ENCODE data around the gene DNAJC17. TPM values are rescaled to one million over a fixed set of nuclear protein-coding genes. Genes with fewer than 3 reads are reported as not detected.

The DNAJC17 gene
- total and polyA plus RNA-seq, 2 of the 13 experiments (the other 11 are each of a cell fraction or from before 2014, with no cell fraction given): 22.2 to 26.5 TPM

DNA sequence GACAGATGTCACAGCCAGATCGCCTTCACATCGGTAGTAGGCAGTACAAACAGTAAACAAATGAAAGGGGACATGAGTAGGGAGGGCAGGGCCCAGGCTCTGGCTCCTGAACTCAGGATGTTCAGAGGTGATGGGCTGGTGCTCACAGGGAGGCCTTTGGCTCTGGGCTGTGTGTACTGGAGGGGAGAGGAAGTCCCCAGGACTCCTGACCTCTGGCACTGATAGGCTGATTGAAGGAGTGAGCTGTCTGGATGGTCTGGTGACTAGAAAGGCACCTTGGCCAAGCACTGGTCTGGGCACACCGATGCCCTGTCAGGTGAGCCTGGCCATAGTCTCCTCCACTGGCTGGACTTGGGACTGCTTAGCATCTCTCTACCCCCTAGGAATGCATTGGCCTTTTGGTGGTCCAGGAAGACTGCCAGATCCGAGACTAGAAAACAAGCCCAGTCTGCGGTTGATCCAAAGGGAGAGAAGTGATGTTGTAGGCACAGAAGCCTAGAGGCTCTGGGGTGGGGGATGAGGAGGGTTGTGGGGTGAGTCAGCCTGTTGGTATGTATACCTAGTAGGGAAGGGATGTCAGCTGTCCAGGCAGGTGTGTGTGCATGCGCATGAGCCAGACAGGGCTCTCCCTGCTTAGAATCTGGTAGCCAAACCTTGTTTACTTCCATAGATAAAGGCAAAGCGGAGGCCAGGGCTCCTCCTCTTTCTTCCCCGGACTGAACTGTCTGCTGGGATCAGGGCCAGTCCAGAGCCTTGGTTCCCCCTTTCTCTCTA, 38.4 kb upstream of the DNAJC17 start (continued):
- TF ChIP-seq ZEB1 (IDR thresholded peaks at IDR 0.05; ENCODE audit: insufficient replicate concordance, low read depth): peak; percentile 94
- peak; percentile 96 for TF ChIP-seq FOSL2 (CRISPR knock-in tag; IDR thresholded peaks at IDR 0.05)
- TF ChIP-seq ZNF652 (CRISPR knock-in tag; IDR thresholded peaks at IDR 0.05; ENCODE audit: borderline replicate concordance, low read depth): no peak
- TF ChIP-seq RFX3 (CRISPR knock-in tag; IDR thresholded peaks at IDR 0.05): no peak
- TF ChIP-seq, protein P1, sequence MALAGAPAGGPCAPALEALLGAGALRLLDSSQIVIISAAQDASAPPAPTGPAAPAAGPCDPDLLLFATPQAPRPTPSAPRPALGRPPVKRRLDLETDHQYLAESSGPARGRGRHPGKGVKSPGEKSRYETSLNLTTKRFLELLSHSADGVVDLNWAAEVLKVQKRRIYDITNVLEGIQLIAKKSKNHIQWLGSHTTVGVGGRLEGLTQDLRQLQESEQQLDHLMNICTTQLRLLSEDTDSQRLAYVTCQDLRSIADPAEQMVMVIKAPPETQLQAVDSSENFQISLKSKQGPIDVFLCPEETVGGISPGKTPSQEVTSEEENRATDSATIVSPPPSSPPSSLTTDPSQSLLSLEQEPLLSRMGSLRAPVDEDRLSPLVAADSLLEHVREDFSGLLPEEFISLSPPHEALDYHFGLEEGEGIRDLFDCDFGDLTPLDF (CRISPR knock-in tag; IDR thresholded peaks at IDR 0.05): no peak
- no peak for TF ChIP-seq ARNT2 (CRISPR knock-in tag; IDR thresholded peaks at IDR 0.05; ENCODE audit: low read depth)
- TF ChIP-seq ZNF121 (CRISPR knock-in tag; IDR thresholded peaks at IDR 0.05): no peak
- TF ChIP-seq, protein P2, sequence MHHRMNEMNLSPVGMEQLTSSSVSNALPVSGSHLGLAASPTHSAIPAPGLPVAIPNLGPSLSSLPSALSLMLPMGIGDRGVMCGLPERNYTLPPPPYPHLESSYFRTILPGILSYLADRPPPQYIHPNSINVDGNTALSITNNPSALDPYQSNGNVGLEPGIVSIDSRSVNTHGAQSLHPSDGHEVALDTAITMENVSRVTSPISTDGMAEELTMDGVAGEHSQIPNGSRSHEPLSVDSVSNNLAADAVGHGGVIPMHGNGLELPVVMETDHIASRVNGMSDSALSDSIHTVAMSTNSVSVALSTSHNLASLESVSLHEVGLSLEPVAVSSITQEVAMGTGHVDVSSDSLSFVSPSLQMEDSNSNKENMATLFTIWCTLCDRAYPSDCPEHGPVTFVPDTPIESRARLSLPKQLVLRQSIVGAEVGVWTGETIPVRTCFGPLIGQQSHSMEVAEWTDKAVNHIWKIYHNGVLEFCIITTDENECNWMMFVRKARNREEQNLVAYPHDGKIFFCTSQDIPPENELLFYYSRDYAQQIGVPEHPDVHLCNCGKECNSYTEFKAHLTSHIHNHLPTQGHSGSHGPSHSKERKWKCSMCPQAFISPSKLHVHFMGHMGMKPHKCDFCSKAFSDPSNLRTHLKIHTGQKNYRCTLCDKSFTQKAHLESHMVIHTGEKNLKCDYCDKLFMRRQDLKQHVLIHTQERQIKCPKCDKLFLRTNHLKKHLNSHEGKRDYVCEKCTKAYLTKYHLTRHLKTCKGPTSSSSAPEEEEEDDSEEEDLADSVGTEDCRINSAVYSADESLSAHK (CRISPR knock-in tag; IDR thresholded peaks at IDR 0.05; ENCODE audit: borderline replicate concordance): no peak
- TF ChIP-seq, protein P3, sequence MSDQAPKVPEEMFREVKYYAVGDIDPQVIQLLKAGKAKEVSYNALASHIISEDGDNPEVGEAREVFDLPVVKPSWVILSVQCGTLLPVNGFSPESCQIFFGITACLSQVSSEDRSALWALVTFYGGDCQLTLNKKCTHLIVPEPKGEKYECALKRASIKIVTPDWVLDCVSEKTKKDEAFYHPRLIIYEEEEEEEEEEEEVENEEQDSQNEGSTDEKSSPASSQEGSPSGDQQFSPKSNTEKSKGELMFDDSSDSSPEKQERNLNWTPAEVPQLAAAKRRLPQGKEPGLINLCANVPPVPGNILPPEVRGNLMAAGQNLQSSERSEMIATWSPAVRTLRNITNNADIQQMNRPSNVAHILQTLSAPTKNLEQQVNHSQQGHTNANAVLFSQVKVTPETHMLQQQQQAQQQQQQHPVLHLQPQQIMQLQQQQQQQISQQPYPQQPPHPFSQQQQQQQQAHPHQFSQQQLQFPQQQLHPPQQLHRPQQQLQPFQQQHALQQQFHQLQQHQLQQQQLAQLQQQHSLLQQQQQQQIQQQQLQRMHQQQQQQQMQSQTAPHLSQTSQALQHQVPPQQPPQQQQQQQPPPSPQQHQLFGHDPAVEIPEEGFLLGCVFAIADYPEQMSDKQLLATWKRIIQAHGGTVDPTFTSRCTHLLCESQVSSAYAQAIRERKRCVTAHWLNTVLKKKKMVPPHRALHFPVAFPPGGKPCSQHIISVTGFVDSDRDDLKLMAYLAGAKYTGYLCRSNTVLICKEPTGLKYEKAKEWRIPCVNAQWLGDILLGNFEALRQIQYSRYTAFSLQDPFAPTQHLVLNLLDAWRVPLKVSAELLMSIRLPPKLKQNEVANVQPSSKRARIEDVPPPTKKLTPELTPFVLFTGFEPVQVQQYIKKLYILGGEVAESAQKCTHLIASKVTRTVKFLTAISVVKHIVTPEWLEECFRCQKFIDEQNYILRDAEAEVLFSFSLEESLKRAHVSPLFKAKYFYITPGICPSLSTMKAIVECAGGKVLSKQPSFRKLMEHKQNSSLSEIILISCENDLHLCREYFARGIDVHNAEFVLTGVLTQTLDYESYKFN (CRISPR knock-in tag; conservative IDR thresholded peaks at IDR 0.05): peak; percentile 46; the same call in 1 of the 2 replicates
- peak; percentile 95 for TF ChIP-seq JUNB (CRISPR knock-in tag; IDR thresholded peaks at IDR 0.05; ENCODE audit: borderline replicate concordance)
- TF ChIP-seq ZSCAN22 (CRISPR knock-in tag; IDR thresholded peaks at IDR 0.05): no peak
- TF ChIP-seq, protein P4, sequence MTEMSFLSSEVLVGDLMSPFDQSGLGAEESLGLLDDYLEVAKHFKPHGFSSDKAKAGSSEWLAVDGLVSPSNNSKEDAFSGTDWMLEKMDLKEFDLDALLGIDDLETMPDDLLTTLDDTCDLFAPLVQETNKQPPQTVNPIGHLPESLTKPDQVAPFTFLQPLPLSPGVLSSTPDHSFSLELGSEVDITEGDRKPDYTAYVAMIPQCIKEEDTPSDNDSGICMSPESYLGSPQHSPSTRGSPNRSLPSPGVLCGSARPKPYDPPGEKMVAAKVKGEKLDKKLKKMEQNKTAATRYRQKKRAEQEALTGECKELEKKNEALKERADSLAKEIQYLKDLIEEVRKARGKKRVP (CRISPR knock-in tag; IDR thresholded peaks at IDR 0.05): no peak
- TF ChIP-seq ZNF253 (CRISPR knock-in tag; IDR thresholded peaks at IDR 0.05; ENCODE audit: borderline replicate concordance): 0 out of 2 replicates have a peak, but pooled peaks have one; percentile 22
- TF ChIP-seq ZNF550 (CRISPR knock-in tag; IDR thresholded peaks at IDR 0.05; ENCODE audit: borderline replicate concordance): no peak
- TF ChIP-seq SAP130 (CRISPR knock-in tag; IDR thresholded peaks at IDR 0.05; ENCODE audit: low read depth): peak; percentile 54
- TF ChIP-seq FOXO1 (CRISPR knock-in tag; IDR thresholded peaks at IDR 0.05): peak; percentile 41; the same call in 1 of the 2 replicates
- TF ChIP-seq ZFP41 (CRISPR knock-in tag; IDR thresholded peaks at IDR 0.05; ENCODE audit: borderline replicate concordance): no peak

Data from HepG2 (cell line).